NB4 (cell line): ENCODE data around the gene TNFAIP2.

Source experiments
- DNase-seq: peaks from one replicate; pipeline ENCODE4 v3.0.0; 2010; ENCODE audit warnings: low read depth
- H3K4me3 ChIP-seq: one replicate; pipeline ENCODE4 v1.5.1; 2011; ENCODE audit warnings: mild to moderate bottlenecking, low read depth, low read length, moderate library complexity
- MYC ChIP-seq: IDR thresholded peaks from 2 replicates; pipeline ENCODE4 v1.6.1; 2011; ENCODE audit warnings: low read depth, low read length
- POLR2A ChIP-seq: IDR thresholded peaks from 2 replicates; pipeline ENCODE4 v1.6.1; 2011; ENCODE audit warnings: mild to moderate bottlenecking; ENCODE audit not compliant: insufficient read length; ENCODE audit errors: extremely low read depth
- TF ChIP-seq, protein P1 (sequence below): IDR thresholded peaks from 2 replicates; pipeline ENCODE4 v1.6.1; 2011; ENCODE audit warnings: low read depth, low read length
- TF ChIP-seq, protein P2 (sequence below): IDR thresholded peaks from one replicate; pipeline ENCODE4 v1.5.1; 2012; ENCODE audit warnings: low read depth, low read length

The TNFAIP2 gene

GRCh38 chr14:103121121-103121845, 2.0 kb upstream of the TNFAIP2 start:
- TF ChIP-seq, protein P1, sequence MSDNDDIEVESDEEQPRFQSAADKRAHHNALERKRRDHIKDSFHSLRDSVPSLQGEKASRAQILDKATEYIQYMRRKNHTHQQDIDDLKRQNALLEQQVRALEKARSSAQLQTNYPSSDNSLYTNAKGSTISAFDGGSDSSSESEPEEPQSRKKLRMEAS: peak; percentile 50; the same call in 1 of the 2 replicates
- no peak for TF ChIP-seq POLR2A
- DNase-seq: peak; percentile 92
- no peak overlapping the region for H3K4me3 ChIP-seq

DNA sequence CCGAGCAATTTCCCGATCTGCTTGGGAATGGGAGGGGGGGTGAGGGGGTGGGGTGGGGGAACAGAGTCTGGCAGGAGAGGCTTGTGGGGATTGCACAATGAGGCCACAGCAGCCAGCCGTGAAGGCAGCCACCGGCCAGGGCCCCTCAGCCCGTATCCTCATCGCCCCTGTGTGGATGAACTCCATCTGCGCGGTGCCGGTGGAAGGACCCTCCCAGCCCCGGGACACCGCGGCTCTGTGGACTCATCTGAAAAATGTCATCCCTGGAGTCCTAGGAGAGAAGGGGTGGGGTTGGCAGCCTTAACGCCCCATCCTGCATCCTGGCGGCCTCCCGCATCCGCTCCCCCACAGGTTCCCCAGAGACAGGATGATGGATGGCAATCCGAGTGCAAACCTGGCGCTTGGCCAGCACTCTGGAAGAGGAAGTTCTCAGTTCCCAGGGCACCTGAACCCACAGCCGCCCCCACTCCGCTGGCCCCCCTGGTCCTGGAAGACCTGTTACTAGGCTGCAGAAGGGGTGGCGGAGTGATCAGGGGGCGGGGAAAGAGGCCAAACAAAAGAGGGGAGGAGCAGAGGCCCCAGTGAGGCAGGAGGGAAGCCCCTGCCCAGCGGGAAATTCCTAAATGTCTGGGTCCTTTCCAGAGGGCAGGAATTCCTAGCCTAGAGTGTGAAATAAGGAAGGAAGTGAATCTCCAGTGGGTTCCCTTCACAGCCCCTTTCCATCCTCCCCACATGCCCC, 1.2 kb upstream of the TNFAIP2 start:
- TF ChIP-seq, protein P2, sequence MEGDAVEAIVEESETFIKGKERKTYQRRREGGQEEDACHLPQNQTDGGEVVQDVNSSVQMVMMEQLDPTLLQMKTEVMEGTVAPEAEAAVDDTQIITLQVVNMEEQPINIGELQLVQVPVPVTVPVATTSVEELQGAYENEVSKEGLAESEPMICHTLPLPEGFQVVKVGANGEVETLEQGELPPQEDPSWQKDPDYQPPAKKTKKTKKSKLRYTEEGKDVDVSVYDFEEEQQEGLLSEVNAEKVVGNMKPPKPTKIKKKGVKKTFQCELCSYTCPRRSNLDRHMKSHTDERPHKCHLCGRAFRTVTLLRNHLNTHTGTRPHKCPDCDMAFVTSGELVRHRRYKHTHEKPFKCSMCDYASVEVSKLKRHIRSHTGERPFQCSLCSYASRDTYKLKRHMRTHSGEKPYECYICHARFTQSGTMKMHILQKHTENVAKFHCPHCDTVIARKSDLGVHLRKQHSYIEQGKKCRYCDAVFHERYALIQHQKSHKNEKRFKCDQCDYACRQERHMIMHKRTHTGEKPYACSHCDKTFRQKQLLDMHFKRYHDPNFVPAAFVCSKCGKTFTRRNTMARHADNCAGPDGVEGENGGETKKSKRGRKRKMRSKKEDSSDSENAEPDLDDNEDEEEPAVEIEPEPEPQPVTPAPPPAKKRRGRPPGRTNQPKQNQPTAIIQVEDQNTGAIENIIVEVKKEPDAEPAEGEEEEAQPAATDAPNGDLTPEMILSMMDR: no peak
- no peak; the same call in 1 of the 2 replicates for TF ChIP-seq MYC
- TF ChIP-seq POLR2A: no peak
- TF ChIP-seq, protein P1: no peak
- H3K4me3 ChIP-seq: no peak overlapping the region
- peak; percentile 94 for DNase-seq

GRCh38 chr14:103122585-103122946, 695 bp upstream of the TNFAIP2 start:
- TF ChIP-seq, protein P1: no peak
- TF ChIP-seq, protein P2: no peak
- TF ChIP-seq POLR2A (no peak), MYC (no peak)
- DNase-seq: peak; percentile 51
- peak overlapping the region; percentile 34 for H3K4me3 ChIP-seq

GRCh38 chr14:103123634-103124500, 606 bp downstream of the TNFAIP2 start:
- peak; percentile 50 for DNase-seq
- TF ChIP-seq, protein P1: no peak
- TF ChIP-seq POLR2A: no peak
- TF ChIP-seq MYC: no peak
- TF ChIP-seq, protein P2: peak; percentile 10
- H3K4me3 ChIP-seq: peak overlapping the region; percentile 48

DNA sequence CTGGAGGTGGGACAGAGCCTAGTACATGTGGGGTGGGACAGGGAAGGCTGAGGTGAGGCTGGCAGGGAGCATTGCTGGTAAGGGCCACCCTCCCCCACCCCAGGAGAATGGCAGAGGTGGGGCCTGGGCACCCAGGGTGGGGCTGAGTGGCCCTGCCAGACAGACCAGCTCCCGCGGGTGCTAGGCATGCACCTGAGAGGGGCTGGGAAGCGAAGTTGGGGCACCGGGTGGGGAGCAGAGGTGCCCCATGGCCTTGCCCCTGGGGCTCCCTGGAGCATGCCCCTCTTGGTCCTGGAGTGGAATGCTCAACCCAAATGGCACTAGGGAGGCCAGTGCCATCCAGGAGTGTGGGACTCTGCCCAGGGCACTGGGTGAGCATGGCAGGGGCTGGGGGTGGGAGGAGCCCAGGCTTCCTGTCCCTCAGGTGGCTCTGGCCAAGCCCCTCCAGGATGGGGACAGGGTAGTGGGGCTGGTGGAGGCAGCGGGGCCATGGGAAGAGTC, 1.3 kb downstream of the TNFAIP2 start:
- TF ChIP-seq POLR2A: no peak
- TF ChIP-seq, protein P1: no peak
- TF ChIP-seq, protein P2: no peak
- no peak for TF ChIP-seq MYC
- H3K4me3 ChIP-seq: no peak overlapping the region

More for the DNA sequence above, 1.3 kb downstream of the TNFAIP2 start:
- no peak for DNase-seq
